ENCODE results near the gene TNK1.
A peak's percentile ranks its signal among the peaks of the same experiment; 100 is the strongest.

The TNK1 gene

GRCh38 chr17:7351665-7352502 lies 29.0 kb upstream of the TNK1 start, which contains the start of gene KCTD11:
TSS of gene KCTD11 (plus strand) at chr17:7352162.
- peak; percentile 96 for DNase-seq (ENCODE audit: low spot score)
- in situ Hi-C loops (cut with MboI; ENCODE audit: low pct_unique_long_range_greater_than_20kb, low sequenced_read_pairs, unreplicated experiment) = loop anchor here (25.0 kb wide), 1 partner anchor 210 kb away; the partner anchor contains the start of genes SENP3 and TNFSF13
- TF ChIP-seq, protein P1, sequence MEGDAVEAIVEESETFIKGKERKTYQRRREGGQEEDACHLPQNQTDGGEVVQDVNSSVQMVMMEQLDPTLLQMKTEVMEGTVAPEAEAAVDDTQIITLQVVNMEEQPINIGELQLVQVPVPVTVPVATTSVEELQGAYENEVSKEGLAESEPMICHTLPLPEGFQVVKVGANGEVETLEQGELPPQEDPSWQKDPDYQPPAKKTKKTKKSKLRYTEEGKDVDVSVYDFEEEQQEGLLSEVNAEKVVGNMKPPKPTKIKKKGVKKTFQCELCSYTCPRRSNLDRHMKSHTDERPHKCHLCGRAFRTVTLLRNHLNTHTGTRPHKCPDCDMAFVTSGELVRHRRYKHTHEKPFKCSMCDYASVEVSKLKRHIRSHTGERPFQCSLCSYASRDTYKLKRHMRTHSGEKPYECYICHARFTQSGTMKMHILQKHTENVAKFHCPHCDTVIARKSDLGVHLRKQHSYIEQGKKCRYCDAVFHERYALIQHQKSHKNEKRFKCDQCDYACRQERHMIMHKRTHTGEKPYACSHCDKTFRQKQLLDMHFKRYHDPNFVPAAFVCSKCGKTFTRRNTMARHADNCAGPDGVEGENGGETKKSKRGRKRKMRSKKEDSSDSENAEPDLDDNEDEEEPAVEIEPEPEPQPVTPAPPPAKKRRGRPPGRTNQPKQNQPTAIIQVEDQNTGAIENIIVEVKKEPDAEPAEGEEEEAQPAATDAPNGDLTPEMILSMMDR (IDR thresholded peaks at IDR 0.05; ENCODE audit: extremely low read depth, insufficient read depth, missing control alignments) = peak; percentile 60

DNA sequence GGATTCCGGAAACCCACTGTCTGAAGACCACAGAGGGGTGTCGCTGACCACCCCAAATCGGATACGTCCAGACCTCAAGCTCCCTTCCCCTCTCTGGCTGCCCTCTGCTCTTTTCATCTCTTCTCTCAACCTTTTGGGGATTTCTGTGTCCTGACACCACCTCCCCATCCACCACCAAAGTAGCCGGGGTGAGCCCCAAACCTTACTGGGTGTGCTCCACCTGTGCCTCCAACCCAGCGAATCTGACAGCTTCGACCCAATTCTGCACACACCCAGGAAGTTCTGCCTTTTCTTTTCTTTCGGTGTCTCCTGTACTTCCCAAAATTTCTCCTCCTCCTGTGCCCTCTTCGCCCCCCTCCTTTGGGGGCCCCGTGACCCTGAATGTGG lies 28.4 kb upstream of the TNK1 start:
- in situ Hi-C loops (cut with MboI; ENCODE audit: low pct_unique_long_range_greater_than_20kb, low sequenced_read_pairs, unreplicated experiment) = loop anchor here (25.0 kb wide), 1 partner anchor 210 kb away; the partner anchor contains the start of genes SENP3 and TNFSF13
- TF ChIP-seq, protein P1 (IDR thresholded peaks at IDR 0.05; ENCODE audit: extremely low read depth, insufficient read depth, missing control alignments) = no peak
- DNase-seq (ENCODE audit: low spot score) = peak; percentile 64

DNA sequence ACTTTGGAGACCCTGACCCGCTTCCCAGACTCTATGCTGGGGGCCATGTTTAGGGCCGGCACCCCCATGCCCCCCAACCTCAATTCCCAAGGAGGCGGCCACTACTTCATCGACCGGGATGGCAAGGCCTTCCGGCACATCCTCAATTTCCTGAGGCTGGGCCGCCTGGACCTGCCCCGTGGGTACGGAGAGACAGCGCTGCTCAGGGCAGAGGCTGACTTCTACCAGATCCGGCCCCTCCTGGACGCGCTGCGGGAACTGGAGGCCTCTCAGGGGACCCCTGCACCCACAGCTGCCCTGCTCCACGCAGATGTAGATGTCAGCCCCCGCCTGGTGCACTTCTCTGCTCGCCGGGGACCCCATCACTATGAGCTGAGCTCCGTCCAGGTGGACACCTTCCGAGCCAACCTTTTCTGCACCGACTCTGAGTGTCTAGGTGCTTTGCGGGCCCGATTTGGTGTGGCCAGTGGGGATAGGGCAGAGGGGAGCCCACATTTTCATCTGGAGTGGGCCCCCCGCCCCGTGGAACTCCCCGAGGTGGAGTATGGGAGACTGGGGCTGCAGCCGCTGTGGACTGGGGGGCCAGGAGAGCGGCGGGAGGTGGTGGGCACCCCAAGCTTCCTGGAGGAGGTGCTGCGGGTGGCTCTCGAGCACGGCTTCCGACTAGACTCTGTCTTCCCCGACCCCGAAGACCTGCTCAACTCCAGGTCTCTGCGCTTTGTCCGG lies 27.8 kb upstream of the TNK1 start:
- TF ChIP-seq, protein P1 (IDR thresholded peaks at IDR 0.05; ENCODE audit: extremely low read depth, insufficient read depth, missing control alignments) = no peak
- peak; percentile 5 for DNase-seq (ENCODE audit: low spot score)
- in situ Hi-C loops (cut with MboI; ENCODE audit: low pct_unique_long_range_greater_than_20kb, low sequenced_read_pairs, unreplicated experiment) = loop anchor here (25.0 kb wide), 1 partner anchor 209 kb away; the partner anchor contains the start of genes SENP3 and TNFSF13

DNA sequence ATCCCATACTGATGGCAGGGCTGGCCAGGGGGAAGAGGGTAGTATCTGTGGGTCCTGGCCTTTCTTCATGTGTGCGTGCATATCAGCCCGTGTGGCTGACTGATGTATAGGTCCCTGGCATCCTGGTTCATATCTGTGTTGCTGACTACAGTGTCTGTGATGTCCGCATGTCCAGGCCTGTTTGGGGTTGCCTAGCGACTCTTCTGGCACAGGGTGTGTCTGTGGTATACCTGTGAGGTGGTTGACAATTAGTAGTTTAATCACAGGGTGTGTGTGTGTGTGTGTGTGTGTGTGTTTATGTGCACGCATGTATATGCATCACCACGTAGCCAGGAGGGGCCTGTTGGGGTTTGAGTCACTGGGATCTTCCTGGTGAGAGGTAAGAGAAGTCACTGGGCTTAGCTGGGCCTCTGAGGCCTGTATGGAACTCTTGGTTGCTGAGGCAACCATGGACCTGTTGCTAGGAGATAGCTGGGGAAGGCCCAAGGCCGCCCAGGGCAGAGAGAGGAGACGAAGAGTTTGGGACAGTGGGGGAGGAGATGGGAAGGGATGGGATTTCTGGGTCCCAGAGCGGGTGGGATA lies 26.5 kb upstream of the TNK1 start:
- TF ChIP-seq, protein P1 (IDR thresholded peaks at IDR 0.05; ENCODE audit: extremely low read depth, insufficient read depth, missing control alignments) = no peak
- in situ Hi-C loops (cut with MboI; ENCODE audit: low pct_unique_long_range_greater_than_20kb, low sequenced_read_pairs, unreplicated experiment) = loop anchor here (25.0 kb wide), 1 partner anchor 208 kb away; the partner anchor contains the start of genes SENP3 and TNFSF13
- no peak for DNase-seq (ENCODE audit: low spot score)

DNA sequence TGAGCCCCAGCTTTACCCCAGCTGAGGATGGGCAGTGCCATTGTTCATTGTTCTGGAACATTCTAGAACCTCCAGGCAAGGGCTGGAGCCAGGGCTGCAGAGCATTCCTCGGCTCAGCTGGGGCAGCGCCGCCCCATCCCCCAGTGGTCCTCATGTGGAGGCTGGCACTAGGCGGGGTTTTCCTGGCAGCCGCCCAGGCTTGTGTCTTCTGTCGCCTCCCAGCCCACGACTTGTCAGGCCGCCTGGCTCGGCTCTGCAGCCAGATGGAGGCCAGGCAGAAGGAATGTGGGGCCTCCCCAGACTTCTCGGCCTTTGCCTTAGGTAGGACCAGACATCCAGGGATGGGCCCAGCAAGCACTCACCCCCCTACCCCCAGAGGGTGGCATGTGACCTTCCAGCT lies 25.8 kb upstream of the TNK1 start, which contains the start of gene TMEM95:
Gene TMEM95 (plus strand): TSS at position 104 of the 400 bp plus-strand sequence. CDS start 49 bp downstream, at position 153.
- TF ChIP-seq, protein P1 (IDR thresholded peaks at IDR 0.05; ENCODE audit: extremely low read depth, insufficient read depth, missing control alignments) = no peak
- no peak for DNase-seq (ENCODE audit: low spot score)
- in situ Hi-C loops (cut with MboI; ENCODE audit: low pct_unique_long_range_greater_than_20kb, low sequenced_read_pairs, unreplicated experiment) = loop anchor here (25.0 kb wide), 1 partner anchor 207 kb away; the partner anchor contains the start of genes SENP3 and TNFSF13

GRCh38 chr17:7355573-7355972 lies 25.3 kb upstream of the TNK1 start:
- DNase-seq (ENCODE audit: low spot score) = no peak
- in situ Hi-C loops (cut with MboI; ENCODE audit: low pct_unique_long_range_greater_than_20kb, low sequenced_read_pairs, unreplicated experiment) = loop anchor here (25.0 kb wide), 1 partner anchor 207 kb away; the partner anchor contains the start of genes SENP3 and TNFSF13
- TF ChIP-seq, protein P1 (IDR thresholded peaks at IDR 0.05; ENCODE audit: extremely low read depth, insufficient read depth, missing control alignments) = no peak
